GM23338 (cell line): ENCODE measurements around the gene WIF1.

ENCODE experiments used
- CREB1 ChIP-seq: fragments of 250-450 bp; sonication (Bioruptor Pico); IDR thresholded peaks from 2 replicates; pipeline ENCODE4 v1.5.0; 2020; ENCODE audit warnings: low read depth, mild to moderate bottlenecking, moderate library complexity
- CTCF ChIP-seq, 2 experiments: fragments of 200-600 bp in 1 of 2; sonication (generic) in 1 of 2; conservative IDR thresholded peaks; 2 replicates each; pipeline versions ENCODE4 v1.5.1 to v1.6.1; 2016 to 2017; ENCODE audit warnings: antibody characterized with exemption in 2 of 2, low read depth in 2 of 2, mild to moderate bottlenecking in 2 of 2, moderate library complexity in 1 of 2
- EZH2 ChIP-seq: fragments of 200-600 bp; sonication (generic); IDR thresholded peaks from one replicate; pipeline ENCODE4 v1.8.0; 2017; ENCODE audit warnings: antibody characterized with exemption, mild to moderate bottlenecking, low read depth; ENCODE audit not compliant: unreplicated experiment
- EZH2phosphoT487 ChIP-seq: fragments of 200-600 bp; sonication (generic); IDR thresholded peaks from one replicate; pipeline ENCODE4 v1.8.1; 2018; ENCODE audit warnings: antibody characterized with exemption; ENCODE audit not compliant: unreplicated experiment
- JUNB ChIP-seq: IDR thresholded peaks from one replicate; pipeline ENCODE4 v1.6.1; 2016; ENCODE audit warnings: antibody characterized with exemption; ENCODE audit not compliant: unreplicated experiment
- POLR2AphosphoS5 ChIP-seq: IDR thresholded peaks from 2 replicates; pipeline ENCODE4 v1.6.1; 2016; ENCODE audit warnings: antibody characterized with exemption, low read depth
- REST ChIP-seq: IDR thresholded peaks from one replicate; pipeline ENCODE4 v1.6.1; 2018; ENCODE audit warnings: antibody characterized with exemption; ENCODE audit not compliant: unreplicated experiment

GRCh38 chr12:65121049-65121955, at the start of gene WIF1:
- peak; percentile 72 to 76 for TF ChIP-seq CTCF (conservative IDR thresholded peaks at IDR 0.05; ENCODE audit: low read depth in 2 of 2)
- TF ChIP-seq EZH2: no peak
- no peak for TF ChIP-seq POLR2AphosphoS5
- TF ChIP-seq REST: no peak
- TF ChIP-seq JUNB: no peak
- TF ChIP-seq CREB1 (CRISPR knock-in tag): peak; percentile 29; the same call in 1 of the 2 replicates
- TF ChIP-seq EZH2phosphoT487: no peak
